Fibroblast of peridontal ligament (primary cell): ENCODE data around the gene OR51G2.

Experiments
- DNase-seq: peaks from one replicate; pipeline ENCODE4 v3.0.0-alpha.2; 2010; ENCODE audit errors: extremely low read depth

Gene OR51G2

DNA sequence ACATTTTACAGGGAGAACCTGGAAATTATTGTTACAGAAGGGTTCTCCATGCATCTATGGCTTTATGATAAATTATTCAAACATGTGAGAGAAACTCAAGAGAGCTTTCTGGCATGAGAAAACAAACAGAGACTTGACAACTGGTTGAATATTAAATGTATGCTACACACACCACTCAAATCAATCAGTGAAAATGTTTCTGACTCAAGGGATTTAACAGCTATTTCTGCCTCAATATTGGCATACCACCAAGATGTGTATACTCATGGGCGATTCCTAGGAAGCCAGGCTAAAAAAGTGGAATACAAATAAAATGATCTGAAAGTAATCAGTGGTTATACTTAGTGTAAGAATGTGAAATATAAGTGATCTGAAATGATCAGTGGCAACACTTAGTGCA, 53.3 kb downstream of the OR51G2 start:
- DNase-seq: no peak

DNA sequence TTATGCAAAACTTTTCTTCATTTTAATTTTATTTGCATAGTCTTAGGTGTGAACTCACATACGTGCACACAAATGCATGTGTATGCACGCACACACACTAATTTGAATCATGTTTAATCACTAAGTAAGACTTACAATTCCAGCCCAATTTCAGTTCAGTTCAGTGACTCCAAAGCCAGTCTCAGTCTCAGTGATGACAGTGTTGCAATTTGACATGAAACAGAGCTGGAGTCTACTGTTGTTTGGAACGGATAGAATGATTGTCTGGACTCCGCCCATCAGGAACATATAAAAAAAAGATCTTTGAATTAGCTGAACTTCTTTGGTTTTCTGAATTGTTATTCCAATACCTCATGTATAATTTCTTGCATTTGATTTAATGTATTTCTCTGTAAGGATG, 55.3 kb downstream of the OR51G2 start:
- no peak for DNase-seq
